Fibroblast of lung (primary cell): Measurements from ENCODE around the gene RPP40. TPM values are rescaled to one million over a fixed set of nuclear protein-coding genes. Genes with fewer than 3 reads are reported as not detected.
A peak's percentile ranks its signal among the peaks of the same experiment; 100 is the strongest.
"Not testable (repeated sequence)": the region's sequence is repeated elsewhere in the genome, so short reads cannot be mapped to it uniquely, and the experiment has no call there.

ENCODE experiments used
- DNase-seq, 2 donors: peaks; one replicate each; pipeline versions ENCODE4 v3.0.0 to v3.0.0-alpha.2; 2010; ENCODE audit warnings: low read depth in 2 of 2
- H2AFZ ChIP-seq: 2 replicates; pipeline ENCODE4 v1.5.1; 2012; ENCODE audit warnings: low read length, control low read depth, inconsistent platforms
- H3K27ac ChIP-seq: 2 replicates; pipeline ENCODE4 v1.5.1; 2011; ENCODE audit warnings: low read length, control low read depth; ENCODE audit not compliant: insufficient read depth
- H3K27me3 ChIP-seq: 2 replicates; pipeline ENCODE4 v1.5.1; 2011; ENCODE audit warnings: mild to moderate bottlenecking, low read length; ENCODE audit not compliant: control insufficient read depth, insufficient read depth
- H3K36me3 ChIP-seq: 2 replicates; pipeline ENCODE4 v1.5.1; 2011; ENCODE audit warnings: low read length; ENCODE audit not compliant: control insufficient read depth, insufficient read depth
- H3K4me1 ChIP-seq: 2 replicates; pipeline ENCODE4 v1.5.1; 2011; ENCODE audit warnings: low read length; ENCODE audit not compliant: control insufficient read depth, insufficient read depth; ENCODE audit errors: extremely low read depth
- H3K4me2 ChIP-seq: 2 replicates; pipeline ENCODE4 v1.5.1; 2011; ENCODE audit warnings: low read length, control low read depth; ENCODE audit not compliant: insufficient read depth; ENCODE audit errors: extremely low read depth
- H3K4me3 ChIP-seq, 4 experiments: fragments of 200-600 bp in 1 of 4; sonication (generic) in 1 of 4; replicated peaks in 1 of 4; 2 replicates each; pipeline ENCODE4 v1.5.1; 2011 to 2016; ENCODE audit warnings: low read length in 4 of 4, low read depth in 3 of 4, mild to moderate bottlenecking in 3 of 4, control low read depth in 2 of 4, inconsistent platforms in 1 of 4, mixed read lengths in 1 of 4; ENCODE audit not compliant: insufficient read depth in 1 of 4; ENCODE audit errors: control extremely low read depth in 1 of 4
- H3K79me2 ChIP-seq: 2 replicates; pipeline ENCODE4 v1.5.1; 2012; ENCODE audit warnings: mild to moderate bottlenecking, low read length, inconsistent platforms; ENCODE audit not compliant: control insufficient read depth, insufficient read depth
- H3K9ac ChIP-seq: 2 replicates; pipeline ENCODE4 v1.5.1; 2011; ENCODE audit warnings: mild to moderate bottlenecking, low read length, control low read depth; ENCODE audit not compliant: insufficient read depth
- H3K9me3 ChIP-seq: 2 replicates; pipeline ENCODE4 v1.5.1; 2012; ENCODE audit warnings: low read depth, low read length; ENCODE audit not compliant: control insufficient read depth, insufficient read depth
- H4K20me1 ChIP-seq: 2 replicates; pipeline ENCODE4 v1.5.1; 2011; ENCODE audit warnings: low read length; ENCODE audit not compliant: control insufficient read depth, insufficient read depth; ENCODE audit errors: extremely low read depth
- EZH2 ChIP-seq: IDR thresholded peaks from 2 replicates; pipeline ENCODE4 v1.5.1; 2012; ENCODE audit warnings: low read length, control low read depth, mild to moderate bottlenecking; ENCODE audit errors: missing control alignments
- polyA plus RNA-seq, 2 donors: library from polyadenylated mRNA; depleted of rRNA in 1 of 2; stranded (reverse) in 1 of 2; unstranded in 1 of 2; fragments of >200 nt; gene quantifications; 2 replicates each; pipeline ENCODE4 v1.2.1, GENCODE V29; 2011 to 2012; ENCODE audit warnings: missing spikeins in 1 of 2
- total RNA-seq: library from RNA; depleted of rRNA; stranded (reverse); fragments of >200 nt; gene quantifications from 2 replicates; pipeline ENCODE4 v1.2.1, GENCODE V29; 2014
- TF ChIP-seq, protein P1 (sequence below), 2 donors: IDR thresholded peaks in 1 of 2; conservative IDR thresholded peaks in 1 of 2; 1 replicate in 1 of 2; 2 replicates in 1 of 2; pipeline ENCODE4 v1.5.1; 2011 to 2012; ENCODE audit warnings: low read length in 2 of 2, control low read depth in 1 of 2, inconsistent platforms in 1 of 2, low read depth in 1 of 2, mild to moderate bottlenecking in 1 of 2

The RPP40 gene
- total and polyA plus RNA-seq, 2 donors (not counting 1 experiment from before 2014, with no cell fraction given) = 8.3 to 27.6 TPM

DNA sequence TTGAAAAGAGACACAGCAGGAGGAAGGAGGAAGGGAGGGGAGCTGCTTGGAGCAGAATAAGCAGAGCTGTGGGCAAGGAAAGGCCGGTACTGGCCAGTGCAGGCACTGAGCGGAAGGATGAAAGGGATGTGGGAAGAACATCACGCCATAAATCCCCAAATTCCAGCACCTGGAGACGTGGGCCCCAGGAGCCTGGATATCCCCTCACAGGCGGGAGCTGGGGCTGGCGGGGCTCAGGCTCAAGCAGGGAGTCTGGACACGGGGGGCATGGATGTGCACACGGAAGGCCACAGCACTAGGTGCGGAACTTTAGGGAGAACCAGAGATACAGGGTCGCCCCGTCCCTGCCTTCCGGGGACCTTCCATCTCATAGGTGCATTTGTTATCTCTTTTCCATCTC, 7.5 kb upstream of the RPP40 start:
- no peak for DNase-seq
- Histone ChIP-seq H3K4me3 (no peak overlapping the region), H2AFZ (no peak overlapping the region), H3K79me2 (no peaks in the 10 kb centered on the region), H3K9me3 (no peaks in the 10 kb centered on the region), H4K20me1 (no peaks in the 10 kb centered on the region), H3K36me3 (no peaks in the 10 kb centered on the region), H3K9ac (no peak overlapping the region), H3K27me3 (no peaks in the 10 kb centered on the region), H3K4me1 (no peaks in the 10 kb centered on the region), H3K27ac (no peak overlapping the region), H3K4me2 (no peak overlapping the region)
- no peak for TF ChIP-seq EZH2
- TF ChIP-seq, protein P1, sequence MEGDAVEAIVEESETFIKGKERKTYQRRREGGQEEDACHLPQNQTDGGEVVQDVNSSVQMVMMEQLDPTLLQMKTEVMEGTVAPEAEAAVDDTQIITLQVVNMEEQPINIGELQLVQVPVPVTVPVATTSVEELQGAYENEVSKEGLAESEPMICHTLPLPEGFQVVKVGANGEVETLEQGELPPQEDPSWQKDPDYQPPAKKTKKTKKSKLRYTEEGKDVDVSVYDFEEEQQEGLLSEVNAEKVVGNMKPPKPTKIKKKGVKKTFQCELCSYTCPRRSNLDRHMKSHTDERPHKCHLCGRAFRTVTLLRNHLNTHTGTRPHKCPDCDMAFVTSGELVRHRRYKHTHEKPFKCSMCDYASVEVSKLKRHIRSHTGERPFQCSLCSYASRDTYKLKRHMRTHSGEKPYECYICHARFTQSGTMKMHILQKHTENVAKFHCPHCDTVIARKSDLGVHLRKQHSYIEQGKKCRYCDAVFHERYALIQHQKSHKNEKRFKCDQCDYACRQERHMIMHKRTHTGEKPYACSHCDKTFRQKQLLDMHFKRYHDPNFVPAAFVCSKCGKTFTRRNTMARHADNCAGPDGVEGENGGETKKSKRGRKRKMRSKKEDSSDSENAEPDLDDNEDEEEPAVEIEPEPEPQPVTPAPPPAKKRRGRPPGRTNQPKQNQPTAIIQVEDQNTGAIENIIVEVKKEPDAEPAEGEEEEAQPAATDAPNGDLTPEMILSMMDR (conservative IDR thresholded peaks at IDR 0.05 in 1 of 2, IDR thresholded peaks at IDR 0.05 in 1 of 2; ENCODE audit: low read depth in 1 of 2, low read length in 2 of 2) = no peak

DNA sequence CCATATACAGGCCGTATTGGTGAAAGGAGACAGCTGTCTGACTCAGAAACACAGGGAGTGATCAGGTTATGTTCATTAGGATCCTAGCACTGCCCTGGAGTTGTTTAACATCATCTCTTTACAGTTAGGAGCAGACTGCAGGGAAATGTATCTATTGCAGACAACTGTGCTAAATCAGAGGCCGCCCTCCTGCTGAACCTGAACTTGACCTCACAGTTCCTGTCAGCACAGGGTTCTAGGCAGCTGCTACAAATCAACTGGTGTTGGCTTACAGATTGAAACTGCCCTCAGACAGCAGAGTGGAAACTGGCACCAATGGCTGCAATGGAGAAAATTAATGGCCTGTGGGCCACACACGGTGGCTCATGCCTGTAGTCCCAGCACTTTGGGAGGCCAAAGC, 3.7 kb upstream of the RPP40 start:
- Histone ChIP-seq H4K20me1 (no peaks in the 10 kb centered on the region), H3K9me3 (no peaks in the 10 kb centered on the region), H3K79me2 (no peaks in the 10 kb centered on the region), H3K27ac (no peak overlapping the region), H3K4me1 (peaks cover 3% of the 10 kb centered on the region), H3K27me3 (no peaks in the 10 kb centered on the region), H3K4me3 (no peak overlapping the region), H3K9ac (no peak overlapping the region), H2AFZ (no peak overlapping the region), H3K4me2 (no peak overlapping the region), H3K36me3 (no peaks in the 10 kb centered on the region)
- peak in 1 of 2 donors; percentile 40 for DNase-seq
- TF ChIP-seq EZH2 = no peak
- TF ChIP-seq, protein P1 (conservative IDR thresholded peaks at IDR 0.05 in 1 of 2, IDR thresholded peaks at IDR 0.05 in 1 of 2; ENCODE audit: low read depth in 1 of 2, low read length in 2 of 2) = no peak

DNA sequence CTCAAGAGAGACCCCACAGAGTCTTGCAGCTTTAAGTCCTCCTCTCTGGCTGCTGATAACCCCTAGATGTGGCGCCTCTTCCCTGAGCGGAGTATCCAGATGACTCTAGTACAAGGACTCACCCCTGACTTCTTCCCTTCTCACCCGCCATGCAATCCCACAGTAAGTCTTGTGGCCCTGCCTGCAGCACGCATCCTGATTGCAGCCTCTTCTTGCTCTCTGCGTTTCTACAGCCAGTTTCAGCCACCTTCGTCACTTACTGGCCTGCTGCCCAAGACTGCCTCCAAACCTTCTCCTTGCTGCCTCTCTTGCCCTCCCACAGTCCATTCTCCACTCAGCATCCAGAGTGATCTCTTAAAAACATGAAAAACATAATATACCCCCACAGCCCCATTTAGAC, 2.4 kb upstream of the RPP40 start:
- peak in 1 of 2 donors; percentile 28 for DNase-seq
- no peak overlapping the region for H3K9ac ChIP-seq
- no peak overlapping the region for H3K27ac ChIP-seq
- H3K4me1 ChIP-seq = peaks cover 3% of the 10 kb centered on the region
- H3K36me3 ChIP-seq = no peaks in the 10 kb centered on the region
- no peaks in the 10 kb centered on the region for H3K27me3 ChIP-seq
- TF ChIP-seq, protein P1 (conservative IDR thresholded peaks at IDR 0.05 in 1 of 2, IDR thresholded peaks at IDR 0.05 in 1 of 2; ENCODE audit: low read depth in 1 of 2, low read length in 2 of 2) = no peak
- TF ChIP-seq EZH2 = no peak
- H2AFZ ChIP-seq = no peak overlapping the region
- H3K9me3 ChIP-seq = no peaks in the 10 kb centered on the region
- no peaks in the 10 kb centered on the region for H3K79me2 ChIP-seq
- no peak overlapping the region for H3K4me3 ChIP-seq
- H4K20me1 ChIP-seq = no peaks in the 10 kb centered on the region
- no peak overlapping the region for H3K4me2 ChIP-seq

DNA sequence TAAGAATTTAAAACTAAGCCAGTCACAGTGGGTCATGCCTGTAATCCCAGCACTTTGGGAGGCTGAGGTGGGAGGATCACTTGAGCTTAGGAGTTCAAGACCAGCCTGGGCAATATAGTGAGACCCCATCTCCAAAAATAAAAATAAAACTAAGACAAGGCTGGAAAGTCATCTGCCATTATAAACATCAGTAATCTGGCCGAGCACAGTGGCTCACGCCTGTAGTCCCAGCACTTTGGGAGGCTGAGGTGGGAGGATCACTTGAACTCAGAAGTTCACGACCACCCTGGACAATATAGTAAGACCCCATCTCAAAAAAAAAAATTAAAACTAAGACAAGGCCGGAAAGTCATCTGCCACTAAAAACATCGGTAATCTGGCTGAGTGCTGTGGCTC, 1.2 kb upstream of the RPP40 start:
- not testable (repeated sequence) for H2AFZ ChIP-seq, H3K4me2 ChIP-seq, H4K20me1 ChIP-seq, DNase-seq, H3K9ac ChIP-seq, H3K79me2 ChIP-seq, H3K36me3 ChIP-seq, H3K9me3 ChIP-seq, H3K27ac ChIP-seq, H3K4me1 ChIP-seq, H3K27me3 ChIP-seq, H3K4me3 ChIP-seq
